H1 (cell line): ENCODE measurements around the gene B4GALT5.

Experiments used
- BRCA1 ChIP-seq: IDR thresholded peaks from 2 replicates; pipeline ENCODE4 v1.6.1; 2012; ENCODE audit warnings: low read depth, low read length, improper control_type of control experiment
- CHD1 ChIP-seq: IDR thresholded peaks from 2 replicates; pipeline ENCODE4 v1.6.1; 2012; ENCODE audit warnings: low read depth, low read length, improper control_type of control experiment
- CTCF ChIP-seq, 3 experiments: IDR thresholded peaks; 1 replicate in 2 of 3; 2 replicates in 1 of 3; pipeline versions ENCODE4 v1.5.1 to v1.6.1; 2011; ENCODE audit warnings: low read length in 3 of 3, mild to moderate bottlenecking in 3 of 3, inconsistent platforms in 2 of 3, low read depth in 1 of 3, moderate library complexity in 1 of 3; ENCODE audit not compliant: insufficient read depth in 1 of 3; ENCODE audit errors: control extremely low read depth in 1 of 3
- EP300 ChIP-seq, 2 experiments: IDR thresholded peaks; 1 replicate in 1 of 2; 2 replicates in 1 of 2; pipeline ENCODE4 v1.6.1; 2011 to 2012; ENCODE audit warnings: low read depth in 2 of 2, low read length in 2 of 2, mild to moderate bottlenecking in 2 of 2, borderline replicate concordance in 1 of 2, inconsistent platforms in 1 of 2, moderate library complexity in 1 of 2
- KDM4A ChIP-seq: IDR thresholded peaks from one replicate; pipeline ENCODE4 v1.7.1; 2012; ENCODE audit warnings: low read depth, mild to moderate bottlenecking, moderate library complexity, low read length, inconsistent platforms; ENCODE audit not compliant: severe bottlenecking
- MAX ChIP-seq: IDR thresholded peaks from 2 replicates; pipeline ENCODE4 v1.6.1; 2012; ENCODE audit warnings: inconsistent platforms
- PHF8 ChIP-seq: fragments of 200-600 bp; sonication (generic); conservative IDR thresholded peaks from 2 replicates; pipeline ENCODE4 v1.7.1; 2012; ENCODE audit warnings: low read depth, mild to moderate bottlenecking, inconsistent platforms, low read length, moderate library complexity
- POLR2A ChIP-seq, 2 experiments: IDR thresholded peaks; 1 replicate in 1 of 2; 2 replicates in 1 of 2; pipeline ENCODE4 v1.6.1; 2011; ENCODE audit warnings: low read depth in 2 of 2, low read length in 2 of 2, mild to moderate bottlenecking in 2 of 2; ENCODE audit errors: control extremely low read depth in 1 of 2
- RFX5 ChIP-seq: IDR thresholded peaks from 2 replicates; pipeline ENCODE4 v1.6.1; 2011; ENCODE audit warnings: low read depth, low read length, improper control_type of control experiment, borderline replicate concordance
- RNF2 ChIP-seq: fragments of 200-900, 300-1000 bp; sonication (generic); IDR thresholded peaks from 2 replicates; pipeline ENCODE4 v1.7.1; 2016; ENCODE audit warnings: borderline replicate concordance, low read depth, mild to moderate bottlenecking, antibody characterized with exemption, low read length; ENCODE audit not compliant: poor library complexity, severe bottlenecking; ENCODE audit errors: missing control alignments
- TAF1 ChIP-seq: IDR thresholded peaks from 2 replicates; pipeline ENCODE4 v1.6.1; 2011; ENCODE audit warnings: mild to moderate bottlenecking, low read depth, low read length
- TF ChIP-seq, protein P1 (sequence below): IDR thresholded peaks from 2 replicates; pipeline ENCODE4 v1.6.1; 2012; ENCODE audit warnings: low read length, inconsistent platforms

- TF ChIP-seq TAF1 (no peak), EP300 (IDR thresholded peaks at IDR 0.05; ENCODE audit: borderline replicate concordance in 1 of 2, low read depth in 2 of 2, low read length in 2 of 2) (no peak), CTCF (IDR thresholded peaks at IDR 0.05; ENCODE audit: control extremely low read depth in 1 of 3, insufficient read depth in 1 of 3, low read depth in 1 of 3, low read length in 3 of 3) (no peak), PHF8 (no peak), CHD1 (no peak), MAX (no peak), POLR2A (IDR thresholded peaks at IDR 0.05; ENCODE audit: control extremely low read depth in 1 of 2, low read depth in 2 of 2, low read length in 2 of 2) (no peak), RFX5 (no peak), KDM4A (no peak), RNF2 (no peak), BRCA1 (no peak)
- TF ChIP-seq, protein P1, sequence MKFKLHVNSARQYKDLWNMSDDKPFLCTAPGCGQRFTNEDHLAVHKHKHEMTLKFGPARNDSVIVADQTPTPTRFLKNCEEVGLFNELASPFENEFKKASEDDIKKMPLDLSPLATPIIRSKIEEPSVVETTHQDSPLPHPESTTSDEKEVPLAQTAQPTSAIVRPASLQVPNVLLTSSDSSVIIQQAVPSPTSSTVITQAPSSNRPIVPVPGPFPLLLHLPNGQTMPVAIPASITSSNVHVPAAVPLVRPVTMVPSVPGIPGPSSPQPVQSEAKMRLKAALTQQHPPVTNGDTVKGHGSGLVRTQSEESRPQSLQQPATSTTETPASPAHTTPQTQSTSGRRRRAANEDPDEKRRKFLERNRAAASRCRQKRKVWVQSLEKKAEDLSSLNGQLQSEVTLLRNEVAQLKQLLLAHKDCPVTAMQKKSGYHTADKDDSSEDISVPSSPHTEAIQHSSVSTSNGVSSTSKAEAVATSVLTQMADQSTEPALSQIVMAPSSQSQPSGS: no peak
Observed at GRCh38 chr20:49762940-49763766, 49.5 kb upstream of the B4GALT5 start.
